Upper lobe of left lung (tissue), 6 donors: ENCODE measurements around the gene PIAS4. TPM values are rescaled to one million over a fixed set of nuclear protein-coding genes. Genes with fewer than 3 reads are reported as not detected.

Experiments used
- ATAC-seq, 2 donors: fragments of 200-7000 bp; cut with Tn5 transposase; one replicate each; pipeline ENCODE4 v1.9.1; 2022; ENCODE audit warnings: mild to moderate bottlenecking in 2 of 2, moderate library complexity in 2 of 2; ENCODE audit not compliant: low FRiP score in 2 of 2
- DNase-seq, 2 donors: peaks; one replicate each; pipeline ENCODE4 v3.0.0-alpha.2; 2019 to 2020
- H3K27ac ChIP-seq, 4 donors: fragments of 200-600 bp; sonication (generic); one replicate each; pipeline ENCODE4 v1.5.1; 2016 to 2019
- H3K27me3 ChIP-seq, 4 donors: fragments of 200-600 bp; sonication (generic); one replicate each; pipeline ENCODE4 v1.5.1; 2017 to 2019
- H3K36me3 ChIP-seq, 4 donors: fragments of 200-600 bp; sonication (generic); one replicate each; pipeline ENCODE4 v1.5.1; 2016 to 2019
- H3K4me1 ChIP-seq, 4 donors: fragments of 200-600 bp; sonication (generic); one replicate each; pipeline ENCODE4 v1.5.1; 2018 to 2019
- H3K4me3 ChIP-seq, 4 donors: fragments of 200-600 bp; sonication (generic); one replicate each; pipeline ENCODE4 v1.5.1; 2017 to 2019; ENCODE audit warnings: mild to moderate bottlenecking in 2 of 4, moderate library complexity in 1 of 4
- H3K9me3 ChIP-seq, 4 donors: fragments of 200-600 bp; sonication (generic); one replicate each; pipeline ENCODE4 v1.5.1; 2018 to 2019
- CTCF ChIP-seq, 6 experiments: fragments of 450-650 bp in 4 of 6; fragments of 200-600 bp in 2 of 6; sonication (generic) in 2 of 6; IDR thresholded peaks; one replicate each; pipeline ENCODE4 v1.5.1; 2016 to 2019; ENCODE audit warnings: antibody characterized with exemption in 6 of 6
- EP300 ChIP-seq, 4 donors: sonication (generic); formaldehyde crosslinking; IDR thresholded peaks; one replicate each; pipeline ENCODE4 v1.5.1; 2017; ENCODE audit warnings: antibody characterized with exemption in 4 of 4, control low read depth in 2 of 4
- POLR2A ChIP-seq, 4 donors: fragments of 450-650 bp; IDR thresholded peaks; one replicate each; pipeline ENCODE4 v1.5.1; 2016 to 2017; ENCODE audit warnings: antibody characterized with exemption in 4 of 4, mild to moderate bottlenecking in 2 of 4
- POLR2AphosphoS5 ChIP-seq, 2 donors: sonication (generic); formaldehyde crosslinking; IDR thresholded peaks; one replicate each; pipeline ENCODE4 v1.5.1; 2017; ENCODE audit warnings: antibody characterized with exemption in 2 of 2
- WGBS, 2 donors: methylation state at CpG; one replicate each; pipeline ENCODE4 v1.1.5; 2017 to 2018; 5-methylcytosine and 5-hydroxymethylcytosine counted together
- total RNA-seq, 6 donors: library from RNA; depleted of rRNA in 4 of 6; stranded (reverse); fragments of >200 nt in 4 of 6; gene quantifications; one replicate each; pipeline versions ENCODE4 v1.1.0 to v1.2.1, GENCODE V29; 2016 to 2021
- donor health status: DM: no; HTN: no; CAD: no; lungs with moderate emphysema.
- donor health status: DM: no; HTN: yes; CAD: no; lungs with severe emphysema.

PIAS4 gene
- total RNA-seq, 6 donors from 2014 or later: 13.7 to 53.4 (median 21.9) TPM

GRCh38 chr19:4043401-4043800 is 35.9 kb downstream of the PIAS4 start:
- Histone ChIP-seq H3K36me3 (peaks cover 3 to 63% (median 35%) of the 10 kb centered on the region in 4 donors), H3K4me3 (no peak overlapping the region), H3K9me3 (no peaks in the 10 kb centered on the region), H3K27me3 (no peaks in the 10 kb centered on the region), H3K4me1 (peaks cover 14 to 28% (median 18%) of the 10 kb centered on the region in 4 donors), H3K27ac (peak overlapping the region in 2 of 4 donors; percentile 64 to 74)
- TF ChIP-seq CTCF (IDR thresholded peaks at IDR 0.05) (no peak), EP300 (IDR thresholded peaks at IDR 0.05) (no peak), POLR2A (IDR thresholded peaks at IDR 0.05) (no peak), POLR2AphosphoS5 (IDR thresholded peaks at IDR 0.05) (no peak)
- ATAC-seq: no peak
- WGBS, 2 donors: 89 to 93% methylated on average over 7 to 11 of the region's 11 CpGs
- no peak for DNase-seq

- no peak overlapping the region for H3K4me3 ChIP-seq
- no peaks in the 10 kb centered on the region for H3K27me3 ChIP-seq
- H3K27ac ChIP-seq: no peak overlapping the region
- 91 to 94% methylated on average over 31 of the region's 31 CpGs for WGBS, 2 donors
- DNase-seq (no peak), ATAC-seq (no peak)
- peaks cover 14 to 21% (median 16%) of the 10 kb centered on the region in 4 donors for H3K4me1 ChIP-seq
- peaks cover 3 to 57% (median 34%) of the 10 kb centered on the region in 4 donors for H3K36me3 ChIP-seq
- no peaks in the 10 kb centered on the region for H3K9me3 ChIP-seq
- TF ChIP-seq POLR2A (IDR thresholded peaks at IDR 0.05) (no peak), CTCF (IDR thresholded peaks at IDR 0.05) (no peak)
These were observed 36.6 kb downstream of the PIAS4 start for GRCh38 chr19:4043966-4044715.

- H3K4me3 ChIP-seq: no peak overlapping the region
- no peaks in the 10 kb centered on the region for H3K9me3 ChIP-seq
- H3K27me3 ChIP-seq: no peaks in the 10 kb centered on the region
- DNase-seq: no peak
- no peak overlapping the region for H3K27ac ChIP-seq
- ATAC-seq: no peak
- WGBS, 2 donors: 82 to 85% methylated on average over 18 to 20 of the region's 21 CpGs
- peaks cover 12 to 26% (median 14%) of the 10 kb centered on the region in 4 donors for H3K4me1 ChIP-seq
- TF ChIP-seq POLR2AphosphoS5 (IDR thresholded peaks at IDR 0.05) (no peak), CTCF (IDR thresholded peaks at IDR 0.05) (no peak), EP300 (IDR thresholded peaks at IDR 0.05) (no peak), POLR2A (IDR thresholded peaks at IDR 0.05) (no peak)
- peaks cover 3 to 64% (median 39%) of the 10 kb centered on the region in 4 donors for H3K36me3 ChIP-seq
These were observed 37.5 kb downstream of the PIAS4 start for GRCh38 chr19:4044990-4045465.

- H3K4me1 ChIP-seq: peaks cover 12 to 34% (median 14%) of the 10 kb centered on the region in 4 donors
- H3K27me3 ChIP-seq: no peaks in the 10 kb centered on the region
- DNase-seq: peak in 1 of 2 donors; percentile 50
- H3K4me3 ChIP-seq: no peak overlapping the region
- peaks cover 3 to 69% (median 40%) of the 10 kb centered on the region in 4 donors for H3K36me3 ChIP-seq
- ATAC-seq: no peak
- TF ChIP-seq POLR2A (IDR thresholded peaks at IDR 0.05): no peak
- no peak for TF ChIP-seq CTCF (IDR thresholded peaks at IDR 0.05)
- TF ChIP-seq POLR2AphosphoS5 (IDR thresholded peaks at IDR 0.05): no peak
- TF ChIP-seq EP300 (IDR thresholded peaks at IDR 0.05): no peak
- H3K9me3 ChIP-seq: no peaks in the 10 kb centered on the region
- WGBS, 2 donors: 88 to 90% methylated on average over 21 to 27 of the region's 32 CpGs
- peak overlapping the region in 2 of 4 donors; percentile 15 to 36 for H3K27ac ChIP-seq
These were observed 38.2 kb downstream of the PIAS4 start for GRCh38 chr19:4045597-4046361.
